GM04504 (cell line): ENCODE data around the gene RLBP1.

Experiments used
- DNase-seq: peaks from one replicate; pipeline ENCODE4 v3.0.0-alpha.2; 2012; ENCODE audit warnings: low read depth

The RLBP1 gene

DNA sequence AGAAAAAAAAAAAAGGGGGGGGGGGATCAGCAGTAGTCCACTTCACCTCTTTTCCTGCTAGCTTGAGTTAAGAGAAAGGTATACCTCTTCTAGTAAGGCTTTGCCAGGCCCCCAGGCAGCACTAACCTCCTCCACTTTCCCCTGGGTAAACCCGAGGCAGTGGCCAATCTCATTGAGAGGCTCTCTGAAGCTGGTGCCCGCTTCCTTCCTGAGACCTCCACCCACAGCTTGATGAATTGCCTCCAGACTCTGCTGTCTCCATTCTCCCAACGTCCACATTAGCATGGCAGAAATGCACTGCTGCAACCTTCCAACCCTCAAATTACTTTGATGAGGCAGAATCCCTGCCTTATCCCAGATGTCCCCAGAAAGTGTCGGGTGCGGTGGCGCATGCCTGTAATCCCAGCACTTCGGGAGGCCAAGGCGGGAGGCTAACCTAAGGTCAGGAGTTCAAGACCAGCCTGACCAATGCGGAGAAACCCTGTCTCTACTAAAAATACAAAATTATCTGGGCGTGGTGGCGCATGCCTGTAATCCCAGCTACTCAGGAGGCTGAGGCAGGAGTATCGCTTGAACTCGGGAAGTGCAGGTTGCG is 15.3 kb downstream of the RLBP1 start:
- DNase-seq: no peak

DNA sequence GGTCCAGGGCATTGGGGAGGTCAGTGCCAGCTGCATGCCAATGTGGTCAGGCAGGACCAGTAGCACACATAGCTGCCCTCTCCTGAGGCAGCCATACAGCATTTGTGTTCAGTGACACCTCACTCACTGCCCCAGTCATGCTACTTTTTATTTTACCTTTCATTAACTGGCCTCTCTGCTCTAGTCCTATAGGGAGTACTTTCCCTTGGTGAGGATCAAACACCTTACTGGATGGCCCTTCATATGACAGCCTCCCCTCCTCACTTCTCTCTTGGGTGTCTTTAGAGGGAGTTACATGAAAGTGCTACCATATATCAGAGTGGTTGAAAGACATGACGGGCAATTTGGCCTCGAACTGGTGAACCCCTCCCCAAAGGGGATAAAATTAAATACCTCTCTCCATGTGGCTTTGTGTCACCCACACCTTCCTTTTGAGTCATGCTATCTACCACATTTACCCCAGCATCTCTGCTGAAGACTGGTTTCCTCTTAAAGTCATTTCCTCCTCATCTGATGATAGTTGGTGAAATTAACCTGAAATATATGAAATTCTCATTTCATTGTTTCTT is 17.6 kb downstream of the RLBP1 start:
- DNase-seq: no peak

DNA sequence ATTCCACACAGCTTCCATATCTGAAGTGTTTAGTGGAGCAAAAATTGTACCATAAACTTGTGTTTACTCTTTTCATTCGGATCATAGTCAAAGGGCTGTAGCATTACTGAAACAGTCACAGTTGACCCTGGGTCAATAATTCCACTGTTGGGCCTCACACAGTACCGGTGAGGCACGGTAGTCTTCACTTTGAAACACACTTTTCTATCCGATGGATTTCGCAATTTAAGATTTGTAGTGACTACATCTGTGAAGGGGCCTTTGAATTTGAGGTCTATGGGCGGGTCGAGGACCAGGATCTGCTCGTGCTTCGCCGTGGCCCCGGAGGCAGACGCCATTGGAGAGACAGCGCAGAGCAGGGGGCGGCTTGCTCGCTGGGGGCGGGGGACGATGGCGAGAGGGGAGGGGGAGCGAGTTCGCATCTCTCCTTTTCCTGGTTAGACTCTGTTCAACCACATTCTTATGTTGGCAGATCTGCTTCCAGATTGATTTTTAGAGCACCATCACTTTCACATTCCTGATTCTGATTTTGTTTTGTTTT is 19.8 kb downstream of the RLBP1 start:
- DNase-seq: no peak

DNA sequence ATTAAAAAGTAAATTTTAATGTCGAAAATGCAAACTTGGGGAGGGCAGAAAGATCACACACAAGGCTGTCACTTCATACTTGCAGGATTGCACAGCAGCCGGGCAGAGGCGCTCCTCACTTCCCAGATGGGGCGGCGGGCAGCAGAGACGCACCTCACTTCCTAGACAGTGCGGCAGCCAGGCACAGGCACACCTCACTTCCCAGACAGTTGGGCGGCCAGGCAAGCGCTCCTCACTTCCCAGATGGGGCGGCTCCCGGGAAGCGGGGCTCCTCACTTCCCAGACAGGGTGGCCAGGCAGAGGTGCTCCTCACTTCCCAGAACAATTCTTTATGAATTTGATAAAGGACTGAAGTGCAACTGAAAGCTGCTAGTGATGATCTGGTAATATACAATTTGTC is 21.2 kb downstream of the RLBP1 start:
- DNase-seq: no peak

DNA sequence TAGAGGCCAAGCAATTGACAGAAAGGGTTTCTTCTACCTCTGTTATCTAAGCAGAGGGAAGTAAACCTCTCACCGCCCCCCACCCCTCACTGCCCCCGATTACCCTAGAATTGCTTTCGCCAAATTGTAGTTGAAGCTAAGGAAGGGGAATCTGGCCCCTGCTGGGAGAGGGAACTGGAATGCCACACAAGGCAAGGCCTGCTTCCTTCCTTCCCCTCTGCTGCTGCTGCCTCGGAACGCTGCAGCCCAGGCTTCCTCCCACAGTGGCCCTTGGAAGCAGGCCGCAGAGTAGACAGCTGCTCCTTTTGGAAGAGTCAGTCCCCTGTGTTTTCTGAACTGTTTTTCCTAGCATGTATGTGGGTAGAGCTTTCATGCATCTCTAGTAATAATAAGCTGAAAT is 21.6 kb downstream of the RLBP1 start:
- DNase-seq: no peak

DNA sequence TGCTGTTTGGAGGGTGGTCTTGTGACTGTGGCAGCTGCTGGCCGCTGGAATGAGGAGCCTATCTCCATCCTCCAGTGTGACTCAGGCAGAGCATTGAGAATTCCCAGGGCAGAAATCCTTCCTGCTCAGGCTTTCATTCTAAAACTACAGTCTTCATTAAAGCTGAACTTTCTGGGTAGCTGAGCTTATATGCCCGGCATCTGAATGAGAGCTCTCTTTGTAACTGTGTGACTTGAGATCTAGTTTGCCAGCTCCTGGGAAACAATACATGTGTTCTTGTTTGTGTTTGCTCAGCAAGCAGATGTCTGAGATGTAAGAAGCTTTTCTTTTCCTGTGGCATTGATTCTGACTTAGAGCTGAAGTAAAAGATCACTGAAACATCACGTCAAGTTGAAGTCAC is 22.4 kb downstream of the RLBP1 start:
- no peak for DNase-seq

DNA sequence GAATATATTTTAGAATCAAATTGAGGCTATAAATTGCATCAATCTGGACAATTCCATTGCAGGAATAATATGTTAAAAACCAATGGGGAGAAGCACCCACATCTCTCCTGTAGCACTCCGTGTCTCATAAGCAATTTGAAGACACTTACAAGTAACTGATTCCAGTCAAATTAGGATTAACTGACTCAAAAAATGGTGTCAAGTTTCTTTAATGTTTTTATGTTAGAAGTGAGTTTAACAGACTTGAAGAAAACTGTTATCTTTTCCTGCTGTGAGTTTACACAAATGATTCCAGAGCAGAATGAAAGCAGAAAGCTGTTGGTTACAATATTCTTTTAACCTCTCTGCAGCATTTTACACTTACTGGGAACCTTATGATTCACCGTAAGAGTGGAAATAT is 23.2 kb downstream of the RLBP1 start:
- DNase-seq: no peak

DNA sequence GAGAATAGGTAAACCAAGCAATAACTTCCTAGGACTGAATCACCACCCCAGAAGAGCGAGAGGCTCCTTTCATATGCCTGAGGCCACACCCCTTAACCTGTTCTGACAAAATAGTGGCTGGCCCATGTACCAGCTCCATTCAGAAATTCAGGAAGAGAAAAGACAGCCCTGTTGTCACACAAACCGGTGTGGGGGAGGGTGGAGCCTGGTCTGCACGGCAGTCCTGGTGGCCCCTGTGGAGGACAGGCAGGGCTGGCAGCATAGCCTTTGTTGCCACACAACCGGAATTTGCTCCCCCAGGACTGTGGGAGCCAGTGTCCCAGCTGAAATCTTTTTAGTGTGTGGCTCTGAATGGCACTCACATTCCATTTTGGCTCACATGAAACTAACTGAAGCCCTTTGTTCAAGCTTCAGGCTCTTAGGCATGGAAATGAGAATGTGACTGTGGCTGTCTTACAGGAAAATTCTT is 23.8 kb downstream of the RLBP1 start:
- no peak for DNase-seq

DNA sequence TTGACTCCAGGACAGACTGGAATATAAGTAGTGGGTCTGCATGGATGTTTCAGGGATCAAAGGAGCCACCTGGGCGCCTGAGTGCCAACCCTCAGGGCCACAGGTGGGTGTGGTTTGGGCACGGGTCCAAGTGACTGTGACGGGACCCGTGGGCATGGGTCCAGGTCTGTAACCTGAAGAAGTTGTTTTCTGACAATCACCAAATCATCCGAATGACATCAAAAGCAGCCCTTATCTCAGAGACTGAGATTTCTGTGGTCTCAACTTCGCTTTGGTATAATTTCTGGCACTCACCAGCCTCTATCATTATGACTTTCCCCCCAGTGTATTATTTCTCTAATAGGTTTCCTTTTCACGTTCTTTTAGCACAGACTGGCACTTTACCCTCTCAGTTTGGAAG is 24.4 kb downstream of the RLBP1 start:
- DNase-seq: no peak

DNA sequence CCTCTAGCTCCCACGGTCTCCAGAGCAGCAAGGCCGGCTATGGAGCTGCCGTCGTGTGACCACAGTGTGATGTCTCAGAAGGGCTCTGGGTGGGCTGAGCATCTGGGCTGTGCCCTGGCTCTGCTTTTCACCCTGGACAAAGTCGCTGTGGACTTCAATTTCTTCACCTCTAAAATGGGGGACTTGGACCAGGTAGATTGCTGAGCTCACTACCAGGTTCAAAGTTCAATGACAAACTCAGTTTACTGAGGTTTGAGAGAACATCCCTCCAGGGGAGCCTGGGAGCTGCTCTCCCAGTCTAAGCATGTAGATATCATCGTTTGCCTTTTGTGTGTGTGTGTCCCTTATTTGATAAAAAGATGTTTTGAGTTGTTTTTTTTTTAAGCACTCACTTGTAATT is 25.1 kb downstream of the RLBP1 start:
- no peak for DNase-seq

DNA sequence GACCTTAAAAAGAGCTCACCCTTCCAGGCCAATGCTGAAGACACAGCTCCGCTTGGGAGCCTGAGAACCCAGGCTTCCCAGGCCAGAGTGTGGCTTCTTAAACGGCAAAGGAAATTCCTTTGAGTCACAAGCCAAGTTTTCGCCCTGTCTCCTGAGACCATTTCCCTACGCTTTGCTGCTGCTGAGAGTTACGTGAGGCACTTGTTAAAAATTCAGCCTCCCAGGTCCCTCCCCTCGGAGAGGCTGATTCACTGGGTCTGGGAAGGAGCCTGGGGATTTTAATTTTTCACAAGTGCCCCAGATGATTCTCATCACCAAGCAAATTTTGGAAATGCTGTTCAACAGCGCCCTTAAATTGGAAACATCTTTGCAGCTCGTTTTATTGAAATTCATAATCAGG is 25.5 kb downstream of the RLBP1 start:
- no peak for DNase-seq

DNA sequence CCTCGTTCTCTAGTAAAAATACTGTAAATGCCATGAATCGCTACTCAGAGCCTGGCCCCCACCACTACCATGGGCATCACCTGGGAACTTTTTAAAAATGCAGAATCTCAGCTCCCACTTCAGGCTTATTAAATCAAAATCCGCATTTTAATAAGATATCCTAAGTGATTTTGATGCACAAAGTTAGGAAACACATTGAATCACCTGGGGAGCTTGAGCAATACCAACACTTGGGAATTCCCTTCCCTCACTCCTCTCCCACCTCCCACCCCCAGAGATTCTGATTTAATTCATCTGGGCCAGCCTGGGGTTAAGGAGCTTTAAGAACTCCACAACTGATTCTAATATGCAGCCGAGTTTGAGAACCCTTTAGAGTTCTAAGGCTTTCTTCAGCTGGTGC is 26.8 kb downstream of the RLBP1 start:
- DNase-seq: no peak

DNA sequence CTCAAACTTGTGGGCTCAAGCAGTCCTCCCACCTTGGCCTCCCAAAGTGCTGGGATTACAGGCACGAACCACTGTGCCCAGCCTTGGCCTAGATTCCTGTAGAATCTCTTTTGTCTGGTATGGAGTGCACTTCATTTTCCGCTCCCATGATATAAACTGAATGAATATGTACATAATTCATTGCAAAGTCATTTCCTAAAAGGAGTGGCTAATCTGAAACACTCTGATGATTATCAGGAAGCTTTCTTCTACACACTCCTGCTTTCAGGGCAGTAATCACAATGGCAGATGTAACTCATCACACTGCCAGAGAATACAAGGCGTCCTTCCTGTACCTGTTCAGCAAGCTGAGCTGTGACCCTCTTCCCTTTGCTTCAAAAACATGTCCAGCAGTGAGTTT is 28.6 kb downstream of the RLBP1 start:
- DNase-seq: no peak

DNA sequence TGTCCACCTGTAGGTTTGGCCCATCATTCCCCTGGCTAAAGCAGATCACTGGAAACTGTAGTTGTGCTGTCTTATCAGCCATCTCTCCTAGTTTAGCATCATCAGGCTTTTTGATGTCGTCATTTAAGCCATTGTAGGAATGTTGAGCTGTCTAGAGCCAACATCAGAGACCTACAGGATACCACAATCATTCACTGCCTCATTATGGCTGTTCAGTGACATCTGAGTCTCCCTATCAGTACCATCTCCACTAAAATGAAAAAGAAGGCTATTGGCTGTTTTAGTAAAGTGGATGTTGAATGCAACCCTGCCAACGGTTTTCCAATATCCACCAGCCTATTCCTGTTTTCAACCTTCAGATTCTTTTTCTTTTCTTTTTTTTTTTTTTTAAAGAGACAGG is 29.2 kb downstream of the RLBP1 start:
- no peak for DNase-seq

DNA sequence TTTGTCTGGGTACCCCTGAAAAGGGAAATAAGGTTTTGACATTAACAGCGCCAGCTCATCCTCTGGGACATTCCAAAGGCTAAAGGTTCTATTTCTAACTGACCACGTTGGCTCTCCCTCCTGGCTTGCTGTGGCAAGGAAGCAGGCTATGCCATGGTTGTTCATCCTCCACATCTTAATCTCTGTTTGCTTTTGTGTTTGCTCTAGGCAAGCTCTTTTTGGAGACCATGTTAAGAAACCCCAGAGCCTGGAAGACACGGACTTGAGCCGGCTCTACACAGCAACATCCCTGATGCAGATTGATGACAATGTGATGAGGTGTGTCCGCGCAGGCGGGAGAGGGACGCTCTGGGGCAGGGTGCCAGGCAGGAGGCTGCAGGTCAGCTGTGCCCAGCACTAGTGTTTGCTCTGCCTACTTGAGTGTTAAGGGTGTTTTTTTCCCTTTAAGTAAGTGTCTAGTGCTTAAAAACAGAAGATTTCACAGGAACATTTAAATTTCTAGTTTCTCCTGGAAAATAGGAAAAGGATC is 33.3 kb downstream of the RLBP1 start:
- DNase-seq: no peak

DNA sequence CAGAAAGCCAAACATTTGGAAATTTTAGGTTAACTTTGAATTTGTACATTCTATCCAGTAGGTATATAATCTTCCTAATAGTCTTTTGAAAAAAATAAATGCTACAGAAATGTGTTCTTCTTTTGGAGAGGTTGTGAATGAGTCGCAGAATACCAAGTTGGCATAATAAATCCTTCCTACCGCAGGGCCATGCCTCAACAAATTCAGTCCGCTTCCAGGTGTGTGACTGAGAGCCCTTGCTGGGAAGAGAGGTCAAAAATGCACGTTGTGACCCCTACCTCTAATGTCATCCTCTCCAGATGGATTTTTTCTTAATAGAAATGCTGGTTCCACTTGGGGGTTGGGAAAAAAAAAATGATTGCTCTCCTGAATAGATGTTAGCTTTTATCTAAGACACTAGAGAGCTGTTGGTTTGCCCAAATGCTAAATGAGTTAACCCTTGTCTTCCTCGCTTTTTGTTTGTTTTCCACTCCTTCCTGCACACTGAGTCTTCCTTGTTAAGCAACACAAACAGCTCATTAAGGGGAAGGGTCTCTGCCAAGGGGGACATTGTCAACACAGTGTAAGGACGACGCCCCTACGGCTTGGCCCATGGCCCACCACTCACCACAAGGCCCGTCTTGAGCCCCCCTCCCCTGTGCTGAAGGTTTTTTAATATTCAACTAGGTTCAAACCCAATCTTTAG is 33.9 kb downstream of the RLBP1 start:
- no peak for DNase-seq

DNA sequence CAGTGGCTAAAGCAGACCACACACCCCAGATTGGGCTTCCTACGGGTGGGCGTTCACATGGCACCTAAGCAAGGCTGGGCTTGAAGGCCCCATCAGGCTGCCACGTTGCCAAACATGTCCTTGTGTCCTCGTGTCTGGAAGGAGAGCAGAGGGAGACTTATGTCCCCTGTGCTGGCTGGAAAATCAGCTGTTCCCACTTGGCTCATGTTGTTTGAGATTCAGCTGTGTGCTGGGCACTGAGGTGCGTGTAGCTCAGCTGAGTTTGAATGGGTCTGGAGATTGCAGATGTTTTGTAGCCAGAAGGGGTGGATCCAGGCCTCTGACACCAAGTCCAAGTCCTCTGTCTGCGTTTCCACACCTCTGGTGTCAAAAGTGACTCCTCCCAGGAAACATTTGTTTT is 34.6 kb downstream of the RLBP1 start:
- no peak for DNase-seq

DNA sequence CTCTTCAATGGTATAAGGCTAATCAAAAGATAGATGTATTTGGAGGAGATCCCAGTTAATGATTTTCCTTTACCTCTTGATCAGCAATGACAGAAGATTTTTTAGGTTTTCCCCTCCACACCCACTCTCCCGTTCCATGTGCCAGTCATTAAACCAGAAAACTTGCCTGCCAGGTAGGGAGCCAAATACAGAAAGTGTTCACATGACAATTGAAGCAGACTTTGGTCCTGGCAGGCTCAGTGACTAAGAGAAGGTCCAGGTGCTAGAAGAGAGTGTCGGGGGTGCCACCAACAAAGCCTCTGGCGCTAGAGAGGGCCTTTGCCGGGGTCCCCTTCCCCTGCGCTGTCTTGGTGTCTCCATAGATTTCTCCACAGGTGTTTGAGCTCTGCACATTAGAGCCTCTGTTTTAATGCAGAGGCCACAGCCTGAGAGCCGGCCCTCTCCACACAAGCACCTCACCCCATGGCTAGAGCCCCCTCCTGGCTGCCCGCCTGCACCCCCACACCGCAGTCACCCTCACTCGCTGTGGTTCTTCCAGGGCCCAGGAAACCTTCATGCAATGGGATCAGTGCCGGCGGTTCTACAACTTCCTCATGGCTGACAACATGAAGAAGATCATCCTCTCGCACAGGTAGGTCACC is 36.4 kb downstream of the RLBP1 start:
- no peak for DNase-seq

DNA sequence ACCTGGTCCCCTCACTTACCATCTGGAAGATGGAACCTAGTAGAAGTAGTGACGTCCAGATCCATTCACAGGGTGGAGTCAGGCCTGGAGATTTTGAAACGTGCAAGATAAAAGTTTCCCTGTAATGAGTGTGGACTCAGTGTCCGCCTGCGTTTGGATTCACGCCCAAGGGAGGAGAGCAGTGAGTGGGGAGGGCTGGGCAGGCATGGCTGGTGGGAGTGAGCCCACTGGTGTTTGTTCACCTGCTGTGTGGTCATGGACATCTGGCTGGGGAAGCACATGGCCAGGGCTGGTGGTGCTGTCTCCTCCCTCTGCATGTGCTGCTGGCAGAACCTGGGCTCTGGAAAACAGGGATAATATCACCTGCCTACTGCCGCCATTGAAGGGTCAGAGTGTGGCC is 37.0 kb downstream of the RLBP1 start:
- DNase-seq: no peak

DNA sequence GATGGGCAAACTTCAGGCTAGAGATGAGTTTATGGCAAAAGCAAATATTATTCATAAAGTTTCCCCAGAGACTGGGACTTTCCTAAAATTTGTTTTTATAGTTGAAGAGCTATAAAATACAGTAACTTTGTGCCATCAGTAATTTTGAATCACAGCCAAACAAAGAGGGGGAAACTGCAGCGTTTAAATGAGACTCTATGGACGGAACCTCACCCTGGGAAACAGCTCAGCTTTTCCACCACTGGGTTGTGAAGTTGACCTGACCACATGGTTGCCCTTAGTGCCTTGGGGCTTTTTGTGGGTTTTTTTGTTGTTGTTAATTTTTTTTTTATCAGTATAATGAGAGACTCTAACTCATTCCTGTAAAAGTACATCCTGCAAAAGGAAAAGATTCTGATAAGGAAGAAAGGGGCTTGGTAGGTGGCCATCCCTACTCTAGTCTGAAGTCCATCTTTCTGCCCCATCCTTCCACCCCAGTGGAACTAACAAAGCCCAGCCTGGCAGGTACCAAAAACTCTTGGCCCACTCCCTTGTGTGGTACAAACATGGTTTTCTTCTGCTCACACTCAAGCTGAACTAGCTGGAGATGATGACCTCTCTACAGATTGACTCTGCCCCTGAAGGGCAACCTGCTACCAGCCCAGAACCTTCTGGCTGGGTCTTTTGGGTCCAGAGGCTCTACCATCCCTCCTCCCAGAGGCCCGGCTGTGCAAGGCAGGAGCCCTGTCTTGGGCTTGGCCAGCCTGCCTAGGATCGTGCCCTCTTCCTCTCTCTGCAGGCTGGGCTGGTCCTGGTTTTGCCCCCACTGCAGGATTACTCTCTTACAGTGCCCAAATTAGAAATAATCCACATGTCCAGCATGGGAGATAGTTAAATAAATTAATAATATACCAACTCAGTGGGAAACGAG is 41.2 kb downstream of the RLBP1 start:
- no peak for DNase-seq

DNA sequence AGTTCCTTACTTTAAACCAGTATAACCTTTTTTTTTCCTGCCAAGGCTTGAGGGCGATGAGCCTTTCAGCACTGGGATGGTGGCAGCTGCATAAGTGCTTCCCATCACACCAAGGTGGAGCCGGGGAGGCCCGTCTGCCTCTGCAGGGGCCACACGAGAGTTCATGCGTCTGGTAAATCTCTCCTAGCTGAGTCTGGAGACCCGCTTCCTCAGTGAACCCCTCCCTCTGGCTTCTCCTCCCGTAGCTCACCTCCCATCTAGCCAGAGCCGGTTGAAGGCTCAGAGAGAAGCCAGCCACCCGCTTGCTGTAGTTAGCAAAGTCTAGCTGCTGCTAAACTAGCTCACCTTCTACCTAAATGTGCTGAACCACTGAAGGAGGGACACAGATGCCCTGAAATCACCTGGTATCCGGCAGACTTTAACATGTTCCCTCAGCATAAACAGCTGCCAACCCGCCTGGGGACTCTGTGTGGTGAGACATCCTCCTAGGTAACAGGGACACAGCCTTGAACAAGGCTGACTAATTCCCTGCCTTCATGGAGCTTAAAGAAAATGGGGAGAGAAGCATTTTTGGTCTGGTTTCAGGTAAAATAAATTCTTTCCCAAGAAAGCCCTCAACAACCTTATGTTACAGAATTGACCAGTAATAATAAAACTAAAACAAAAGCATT is 42.9 kb downstream of the RLBP1 start:
- no peak for DNase-seq
